Upper lobe of left lung (tissue), 4 donors: Measurements from ENCODE around the gene SLC15A5.

Source experiments
- CTCF ChIP-seq, 6 experiments: fragments of 450-650 bp in 4 of 6; fragments of 200-600 bp in 2 of 6; sonication (generic) in 2 of 6; IDR thresholded peaks; one replicate each; pipeline ENCODE4 v1.5.1; 2016 to 2019; ENCODE audit warnings: antibody characterized with exemption in 6 of 6
- POLR2A ChIP-seq, 4 donors: fragments of 450-650 bp; IDR thresholded peaks; one replicate each; pipeline ENCODE4 v1.5.1; 2016 to 2017; ENCODE audit warnings: antibody characterized with exemption in 4 of 4, mild to moderate bottlenecking in 2 of 4
- POLR2AphosphoS5 ChIP-seq, 2 donors: sonication (generic); formaldehyde crosslinking; IDR thresholded peaks; one replicate each; pipeline ENCODE4 v1.5.1; 2017; ENCODE audit warnings: antibody characterized with exemption in 2 of 2

- TF ChIP-seq CTCF (IDR thresholded peaks at IDR 0.05) (no peak), POLR2A (IDR thresholded peaks at IDR 0.05) (no peak), POLR2AphosphoS5 (IDR thresholded peaks at IDR 0.05) (no peak)
Measured at GRCh38 chr12:16294376-16294956, 17.0 kb upstream of the SLC15A5 start.
